ENCODE measurements around the gene ZNF385C.

The ZNF385C gene

GRCh38 chr17:42075789-42076188, 22.5 kb downstream of the ZNF385C start:
- DNase-seq = no peak

- DNase-seq = peak; percentile 57
These were observed 25.7 kb downstream of the ZNF385C start for GRCh38 chr17:42072323-42073187.

DNA sequence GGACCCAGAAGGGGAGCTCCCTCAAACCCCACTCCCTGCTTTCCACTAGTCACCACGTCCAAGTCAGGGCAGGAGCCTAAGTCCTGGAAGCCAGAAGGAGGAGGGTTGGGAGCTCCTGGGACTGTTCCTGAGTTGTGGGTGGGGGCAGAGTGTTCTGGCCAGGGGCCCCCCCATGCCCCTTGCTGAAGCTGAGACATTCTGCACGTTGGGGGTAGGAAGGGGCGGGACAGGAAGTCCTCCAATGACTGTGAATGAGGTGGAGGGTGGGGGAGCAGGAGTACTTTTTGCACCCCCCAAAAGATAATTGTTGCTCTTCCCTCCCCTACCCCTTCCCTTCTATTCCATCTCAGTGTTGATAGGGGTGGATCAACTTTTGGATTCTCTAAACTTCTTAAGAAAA, 26.5 kb downstream of the ZNF385C start:
- DNase-seq = peak; percentile 24

DNA sequence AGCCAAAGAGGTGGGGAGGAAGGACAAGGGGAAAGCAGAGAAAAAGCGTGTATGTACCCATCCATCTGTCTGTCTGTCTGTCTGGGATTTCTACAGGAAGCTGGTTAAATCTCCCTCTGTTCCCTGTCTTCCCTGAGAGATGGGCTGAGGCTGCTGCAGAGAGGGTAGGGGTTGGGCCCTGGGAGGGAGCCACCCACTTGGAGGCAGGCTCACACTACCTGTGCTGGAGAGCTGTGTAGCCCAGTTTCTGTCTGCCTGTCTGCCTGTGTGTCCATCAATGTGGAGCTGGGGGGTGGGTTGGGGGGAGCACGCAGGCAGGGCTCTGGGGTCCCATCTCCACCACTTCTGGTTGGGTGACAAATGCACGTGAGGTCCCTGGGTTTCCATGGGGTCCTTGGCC, 29.3 kb downstream of the ZNF385C start:
- DNase-seq = no peak

- peak; percentile 78 for DNase-seq
These were observed 30.7 kb downstream of the ZNF385C start for GRCh38 chr17:42067371-42068091.

DNA sequence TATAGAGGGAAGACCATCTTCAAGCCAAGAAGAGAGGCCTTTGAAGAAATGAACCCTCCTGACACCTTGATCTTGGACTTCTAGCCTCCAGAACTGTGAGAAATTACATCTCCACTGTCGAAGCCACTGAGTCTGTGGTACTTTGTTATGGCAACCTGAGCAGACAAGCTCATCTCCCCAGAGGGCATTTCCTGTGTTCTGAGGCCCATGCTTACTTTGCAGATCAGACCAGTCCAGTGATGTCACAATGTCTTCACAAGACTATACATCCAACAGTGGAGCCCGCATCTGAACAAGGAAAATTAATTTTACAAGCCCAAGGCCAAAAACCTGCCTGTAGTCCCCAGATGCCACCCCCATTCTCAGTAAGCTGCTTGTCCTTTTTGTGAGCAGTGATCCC, 33.1 kb downstream of the ZNF385C start:
- DNase-seq = no peak

GRCh38 chr17:42062681-42063080, 35.6 kb downstream of the ZNF385C start:
- no peak for DNase-seq

- peak; percentile 81 for DNase-seq
These were observed 36.4 kb downstream of the ZNF385C start for GRCh38 chr17:42061646-42062487.

DNA sequence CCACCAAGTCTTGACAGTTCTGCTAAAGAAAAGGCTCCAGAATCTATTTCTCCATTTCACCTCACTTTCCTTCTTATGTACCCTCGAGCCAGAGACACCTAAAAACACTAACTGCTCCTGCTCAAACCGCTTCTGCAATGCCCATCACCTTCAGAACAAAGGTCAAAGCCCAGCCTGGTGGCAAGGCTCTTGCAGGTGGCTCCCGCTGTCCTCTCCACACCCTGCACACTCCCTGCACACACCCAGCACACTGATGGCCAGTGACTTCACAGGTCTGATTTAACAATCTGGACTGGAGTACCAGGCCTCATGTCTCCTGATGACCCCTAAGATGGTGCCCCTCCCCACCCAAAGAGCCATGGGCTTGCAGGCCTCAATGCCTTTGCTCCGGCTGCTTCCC, 38.0 kb downstream of the ZNF385C start:
- no peak for DNase-seq

- DNase-seq = no peak
These were observed 38.5 kb downstream of the ZNF385C start for GRCh38 chr17:42059815-42060214.

DNA sequence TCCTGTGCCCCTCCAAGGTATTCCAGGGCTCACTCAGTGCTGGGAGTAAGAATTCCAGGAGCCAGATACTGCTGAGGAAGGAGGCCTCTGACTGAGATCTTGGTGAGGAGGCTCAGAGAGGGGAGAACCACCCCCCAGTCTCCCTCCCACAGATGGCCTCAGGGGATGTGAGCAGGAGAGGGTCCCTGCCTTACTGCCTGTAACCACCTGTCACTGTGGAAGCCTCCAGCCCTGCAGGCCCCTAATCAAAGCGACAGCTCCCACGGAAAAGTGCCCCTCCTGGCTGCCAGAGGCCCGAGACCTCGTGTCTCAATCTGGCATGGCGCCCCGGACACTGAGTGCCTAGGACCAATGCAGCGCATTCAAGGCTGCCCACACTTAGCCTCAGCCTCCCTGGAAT, 40.2 kb downstream of the ZNF385C start:
- no peak for DNase-seq

DNA sequence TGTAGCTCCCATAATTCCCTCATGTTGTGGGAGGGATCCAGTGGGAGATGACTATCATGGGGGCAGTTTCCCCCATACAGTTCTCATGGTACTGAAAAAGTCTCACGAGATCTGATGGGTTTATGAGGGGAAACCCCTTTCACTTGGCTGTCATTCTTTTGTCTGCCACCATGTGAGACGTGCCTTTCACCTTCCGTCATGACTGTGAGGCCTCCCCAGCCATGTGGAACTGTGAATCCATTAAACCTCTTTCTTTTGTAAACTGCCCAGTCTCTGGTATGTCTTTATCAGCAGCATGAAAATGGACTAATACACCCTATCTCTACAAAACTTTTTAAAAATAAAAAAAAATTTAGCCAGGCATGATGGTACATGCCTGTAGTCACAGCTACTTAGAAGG, 41.6 kb downstream of the ZNF385C start:
- no peak for DNase-seq

DNA sequence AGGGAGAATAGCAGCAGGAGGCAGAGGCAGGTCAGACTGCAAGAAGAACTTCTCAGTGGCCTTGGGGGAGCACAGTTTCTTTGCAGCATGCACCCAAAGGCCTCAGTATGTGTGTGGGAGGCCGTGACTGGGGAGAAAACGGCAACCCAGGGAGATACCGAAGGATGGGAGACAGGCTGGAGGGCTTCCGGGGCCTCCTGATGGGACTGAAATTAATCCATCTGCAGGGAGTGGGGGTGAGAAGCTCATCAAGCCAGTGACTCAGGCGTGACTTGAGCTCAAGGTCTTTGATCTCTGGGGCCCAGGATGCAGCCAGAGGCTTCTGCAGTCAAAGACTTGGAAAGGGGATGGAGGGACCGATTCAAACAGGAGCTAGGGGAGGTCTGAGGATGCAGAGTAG, 42.8 kb downstream of the ZNF385C start:
- DNase-seq = no peak

- DNase-seq = no peak
These were observed 43.2 kb downstream of the ZNF385C start for GRCh38 chr17:42055027-42055426.

GRCh38 chr17:42053731-42054500, 44.4 kb downstream of the ZNF385C start:
- DNase-seq = no peak

DNA sequence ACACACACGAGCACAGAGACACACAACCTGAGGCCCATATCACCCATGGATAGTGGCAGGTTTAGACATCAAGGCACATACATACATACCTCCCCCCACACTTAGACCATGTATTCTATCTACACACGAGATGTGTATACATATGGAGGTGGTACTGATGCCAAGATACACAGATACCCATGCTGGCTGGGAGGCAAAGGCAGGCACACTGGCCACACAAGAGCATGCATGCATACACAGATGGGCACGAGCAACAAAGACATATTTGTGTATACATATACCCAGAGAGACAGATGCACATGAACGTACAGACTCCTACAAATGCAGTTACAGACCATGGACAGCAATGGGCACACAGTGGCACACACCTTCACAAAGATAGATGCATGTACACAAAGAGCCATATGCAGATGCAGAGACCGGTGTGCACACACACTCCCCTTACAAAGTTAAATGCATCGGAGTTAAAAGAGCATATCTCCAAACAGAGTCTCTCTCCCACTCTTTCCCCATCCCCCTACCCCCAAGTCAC, 45.9 kb downstream of the ZNF385C start:
- no peak for DNase-seq

DNA sequence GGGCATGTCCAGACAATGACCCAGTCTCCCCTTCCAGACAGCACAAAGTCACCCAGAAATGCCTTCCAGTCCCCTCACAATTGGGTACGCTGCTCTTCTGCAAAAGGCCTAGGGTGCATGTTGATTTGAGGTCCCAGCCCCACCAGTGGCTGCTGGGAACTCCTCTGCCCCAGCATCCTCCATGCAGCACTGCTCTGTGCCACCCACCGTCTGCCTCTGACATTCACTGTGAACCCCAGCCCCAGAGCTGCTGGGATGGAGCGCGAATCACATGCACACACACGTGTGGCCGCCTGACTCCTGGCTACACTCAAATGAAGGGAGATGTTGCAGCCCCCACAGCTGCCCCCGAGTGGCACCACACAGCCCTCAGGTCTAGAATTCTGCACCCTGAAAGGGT, 46.6 kb downstream of the ZNF385C start:
- no peak for DNase-seq

DNA sequence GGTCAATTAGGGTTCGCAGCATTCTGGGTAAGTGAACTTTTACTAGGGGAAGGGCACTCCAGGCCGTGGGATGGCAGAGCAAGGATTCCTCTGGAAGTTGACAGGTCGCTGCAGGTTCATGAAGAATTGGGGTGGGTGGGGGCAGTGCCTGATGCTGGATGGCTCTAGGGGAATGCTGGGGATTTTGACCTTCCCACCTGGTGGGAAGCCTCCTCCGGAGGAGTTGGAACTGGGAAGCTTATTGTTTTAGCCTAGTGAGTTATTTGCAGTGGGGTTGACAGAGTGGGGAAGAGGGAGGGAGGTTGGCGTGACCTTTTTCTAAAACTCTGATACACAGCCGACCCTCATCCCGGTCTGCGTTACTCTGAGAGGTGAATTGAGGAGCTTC, 47.3 kb downstream of the ZNF385C start:
- no peak for DNase-seq

- DNase-seq = peak; percentile 81
These were observed 47.8 kb downstream of the ZNF385C start, which contains the start of gene C17orf113 for GRCh38 chr17:42050393-42051012. C17orf113 (minus strand) TSS chr17:42050601; CDS start chr17:42043376, 7,225 bp downstream.

GRCh38 chr17:42049834-42050392, 48.4 kb downstream of the ZNF385C start:
- DNase-seq = no peak

DNA sequence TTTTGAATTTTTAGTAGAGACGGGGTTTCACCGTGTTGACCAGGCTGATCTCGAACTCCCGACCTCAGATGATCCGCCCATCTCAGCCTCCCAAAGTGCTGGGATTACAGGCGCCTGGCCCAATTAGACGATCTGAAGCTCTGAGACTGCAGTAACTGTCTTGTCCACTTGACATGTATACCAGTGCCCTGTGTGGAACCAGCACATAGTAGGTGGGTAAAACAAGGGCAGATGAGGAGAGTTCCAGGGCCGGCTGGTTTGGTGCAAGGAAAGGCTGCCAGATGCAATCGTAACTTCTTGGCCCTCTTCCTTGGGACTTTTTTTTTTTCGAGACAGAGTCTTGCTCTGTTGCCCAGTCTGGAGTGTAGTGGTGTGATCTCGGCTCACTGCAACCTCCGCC, 50.9 kb downstream of the ZNF385C start:
- no peak for DNase-seq

Data from hematopoietic multipotent progenitor cell treated with erythropoietin and hydrocortisone succinate and interleukin-3 and kit ligand, for 4 days (in vitro differentiated cells).